ENCODE results near the gene HIF1AN. TPM values are rescaled to one million over a fixed set of nuclear protein-coding genes. Genes with fewer than 3 reads are reported as not detected.

HIF1AN gene
- total and polyA plus RNA-seq, 2 donors from 2014 or later: 10.9 to 40.6 TPM

- FAIRE-seq: no peak
These were observed 4.0 kb upstream of the HIF1AN start for GRCh38 chr10:100531761-100532160.

GRCh38 chr10:100534726-100535125 is 1.0 kb upstream of the HIF1AN start:
- Histone ChIP-seq H3K4me3 (ENCODE audit: low read length in 3 of 3) (no peak overlapping the region), H3K9ac (ENCODE audit: low read length in 3 of 3) (no peak overlapping the region), H3K9me3 (ENCODE audit: control insufficient read depth in 2 of 3, insufficient read depth in 1 of 3, low read length in 3 of 3) (no peaks in the 10 kb centered on the region), H3K36me3 (ENCODE audit: control insufficient read depth in 2 of 3, insufficient read depth in 3 of 3, low read length in 3 of 3) (peaks cover 0 to 7% (median 6%) of the 10 kb centered on the region in 3 donors), H3K27ac (ENCODE audit: low read depth in 2 of 2, low read length in 2 of 2) (no peak overlapping the region), H3K4me1 (ENCODE audit: control insufficient read depth in 2 of 3, insufficient read depth in 2 of 3, low read depth in 1 of 3, low read length in 3 of 3) (peaks cover 2 to 17% (median 9%) of the 10 kb centered on the region in 3 donors), H3K27me3 (ENCODE audit: control insufficient read depth, insufficient read depth, low read length) (no peaks in the 10 kb centered on the region)
- TF ChIP-seq, protein P1, sequence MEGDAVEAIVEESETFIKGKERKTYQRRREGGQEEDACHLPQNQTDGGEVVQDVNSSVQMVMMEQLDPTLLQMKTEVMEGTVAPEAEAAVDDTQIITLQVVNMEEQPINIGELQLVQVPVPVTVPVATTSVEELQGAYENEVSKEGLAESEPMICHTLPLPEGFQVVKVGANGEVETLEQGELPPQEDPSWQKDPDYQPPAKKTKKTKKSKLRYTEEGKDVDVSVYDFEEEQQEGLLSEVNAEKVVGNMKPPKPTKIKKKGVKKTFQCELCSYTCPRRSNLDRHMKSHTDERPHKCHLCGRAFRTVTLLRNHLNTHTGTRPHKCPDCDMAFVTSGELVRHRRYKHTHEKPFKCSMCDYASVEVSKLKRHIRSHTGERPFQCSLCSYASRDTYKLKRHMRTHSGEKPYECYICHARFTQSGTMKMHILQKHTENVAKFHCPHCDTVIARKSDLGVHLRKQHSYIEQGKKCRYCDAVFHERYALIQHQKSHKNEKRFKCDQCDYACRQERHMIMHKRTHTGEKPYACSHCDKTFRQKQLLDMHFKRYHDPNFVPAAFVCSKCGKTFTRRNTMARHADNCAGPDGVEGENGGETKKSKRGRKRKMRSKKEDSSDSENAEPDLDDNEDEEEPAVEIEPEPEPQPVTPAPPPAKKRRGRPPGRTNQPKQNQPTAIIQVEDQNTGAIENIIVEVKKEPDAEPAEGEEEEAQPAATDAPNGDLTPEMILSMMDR (IDR thresholded peaks at IDR 0.05; ENCODE audit: borderline replicate concordance, extremely low read depth, insufficient read depth): no peak
- DNase-seq: no peak
- no peak for FAIRE-seq
- intact Hi-C loops (cut with DNase I): no loop called here

More at GRCh38 chr10:100531761-100532160, 4.0 kb upstream of the HIF1AN start:
- no peak for DNase-seq
- peaks cover under 1 to 8% (median 2%) of the 10 kb centered on the region in 3 donors for H3K36me3 ChIP-seq (ENCODE audit: control insufficient read depth in 2 of 3, insufficient read depth in 3 of 3, low read length in 3 of 3)
- no peaks in the 10 kb centered on the region for H3K27me3 ChIP-seq (ENCODE audit: control insufficient read depth, insufficient read depth, low read length)
- no peaks in the 10 kb centered on the region for H3K9me3 ChIP-seq (ENCODE audit: control insufficient read depth in 2 of 3, insufficient read depth in 1 of 3, low read length in 3 of 3)
- intact Hi-C loops (cut with DNase I): no loop called here
- no peak overlapping the region for H3K9ac ChIP-seq (ENCODE audit: low read length in 3 of 3)
- H3K27ac ChIP-seq (ENCODE audit: low read depth in 2 of 2, low read length in 2 of 2): no peak overlapping the region
- no peak overlapping the region for H3K4me3 ChIP-seq (ENCODE audit: low read length in 3 of 3)
- H3K4me1 ChIP-seq (ENCODE audit: control insufficient read depth in 2 of 3, insufficient read depth in 2 of 3, low read depth in 1 of 3, low read length in 3 of 3): peaks cover 7 to 27% (median 14%) of the 10 kb centered on the region in 3 donors
- TF ChIP-seq, protein P1 (IDR thresholded peaks at IDR 0.05; ENCODE audit: borderline replicate concordance, extremely low read depth, insufficient read depth): no peak

DNA sequence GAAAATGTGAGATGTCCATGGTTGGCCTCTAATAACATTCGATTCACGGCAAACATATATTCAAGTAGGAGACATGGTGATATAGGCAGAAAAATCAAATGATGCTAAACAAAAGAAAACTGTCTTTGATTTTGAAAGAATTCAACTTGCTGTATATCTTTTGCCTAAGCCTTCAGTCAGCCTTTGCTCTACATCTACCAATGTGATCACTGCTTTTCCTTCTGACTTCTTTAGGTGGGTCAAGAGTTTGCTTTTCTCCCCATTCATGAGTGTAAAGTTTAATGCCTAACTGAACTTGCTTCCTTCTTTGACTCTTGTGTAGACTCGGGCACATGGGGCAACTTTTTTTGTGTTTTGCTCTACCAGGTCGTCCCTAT is 417 bp upstream of the HIF1AN start:
- Histone ChIP-seq H3K9me3 (ENCODE audit: control insufficient read depth in 2 of 3, insufficient read depth in 1 of 3, low read length in 3 of 3) (no peaks in the 10 kb centered on the region), H3K27ac (ENCODE audit: low read depth in 2 of 2, low read length in 2 of 2) (no peak overlapping the region), H3K4me3 (ENCODE audit: low read length in 3 of 3) (peak overlapping the region; percentile 62 to 89 (median 72)), H3K27me3 (ENCODE audit: control insufficient read depth, insufficient read depth, low read length) (no peaks in the 10 kb centered on the region), H3K36me3 (ENCODE audit: control insufficient read depth in 2 of 3, insufficient read depth in 3 of 3, low read length in 3 of 3) (peaks cover 0 to 9% (median 7%) of the 10 kb centered on the region in 3 donors), H3K9ac (ENCODE audit: low read length in 3 of 3) (peak overlapping the region; percentile 18 to 31 (median 21)), H3K4me1 (ENCODE audit: control insufficient read depth in 2 of 3, insufficient read depth in 2 of 3, low read depth in 1 of 3, low read length in 3 of 3) (peaks cover 2 to 14% (median 6%) of the 10 kb centered on the region in 3 donors)
- no peak for DNase-seq
- intact Hi-C loops (cut with DNase I): no loop called here
- FAIRE-seq: no peak
- TF ChIP-seq, protein P1 (IDR thresholded peaks at IDR 0.05; ENCODE audit: borderline replicate concordance, extremely low read depth, insufficient read depth): no peak

GRCh38 chr10:100537475-100537874 is 1.7 kb downstream of the HIF1AN start:
- no peak for FAIRE-seq
- no peak overlapping the region for H3K4me3 ChIP-seq (ENCODE audit: low read length in 3 of 3)
- TF ChIP-seq, protein P1 (IDR thresholded peaks at IDR 0.05; ENCODE audit: borderline replicate concordance, extremely low read depth, insufficient read depth): no peak
- no peaks in the 10 kb centered on the region for H3K9me3 ChIP-seq (ENCODE audit: control insufficient read depth in 2 of 3, insufficient read depth in 1 of 3, low read length in 3 of 3)
- intact Hi-C loops (cut with DNase I): no loop called here
- no peak overlapping the region for H3K27ac ChIP-seq (ENCODE audit: low read depth in 2 of 2, low read length in 2 of 2)
- no peak overlapping the region for H3K9ac ChIP-seq (ENCODE audit: low read length in 3 of 3)
- H3K4me1 ChIP-seq (ENCODE audit: control insufficient read depth in 2 of 3, insufficient read depth in 2 of 3, low read depth in 1 of 3, low read length in 3 of 3): peaks cover 2 to 13% (median 6%) of the 10 kb centered on the region in 3 donors
- H3K36me3 ChIP-seq (ENCODE audit: control insufficient read depth in 2 of 3, insufficient read depth in 3 of 3, low read length in 3 of 3): peaks cover 3 to 23% (median 18%) of the 10 kb centered on the region in 3 donors
- no peaks in the 10 kb centered on the region for H3K27me3 ChIP-seq (ENCODE audit: control insufficient read depth, insufficient read depth, low read length)
- no peak for DNase-seq
